ENCODE measurements around the gene NPIPB13.
"Not testable (repeated sequence)": the region's sequence is repeated elsewhere in the genome, so short reads cannot be mapped to it uniquely, and the experiment has no call there.

Gene NPIPB13

DNA sequence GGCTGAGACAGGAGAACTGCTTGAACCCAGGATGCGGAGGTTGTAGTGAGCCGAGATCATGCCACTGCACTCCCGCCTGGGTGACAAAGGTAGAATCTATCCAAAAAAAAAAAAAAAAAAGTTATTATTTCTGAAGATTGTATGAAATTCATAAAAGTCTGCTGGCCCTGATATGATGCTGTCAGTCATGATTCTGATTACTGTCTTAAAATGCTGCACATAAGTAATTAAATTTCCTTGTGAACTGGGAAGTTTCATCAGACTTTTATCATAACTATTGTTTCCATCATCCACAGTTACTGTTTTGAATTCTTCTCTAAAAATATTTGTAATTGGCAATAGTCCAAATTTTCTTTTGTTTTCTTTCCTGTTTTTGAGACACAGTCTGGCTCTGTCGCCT lies at the start of gene NPIPB13:
Gene NPIPB13, minus strand, starts transcription at position 101 of the 400 bp plus-strand sequence. CDS start 2,906 bp downstream, outside the sequence.
- DNase-seq = not testable (repeated sequence)

DNA sequence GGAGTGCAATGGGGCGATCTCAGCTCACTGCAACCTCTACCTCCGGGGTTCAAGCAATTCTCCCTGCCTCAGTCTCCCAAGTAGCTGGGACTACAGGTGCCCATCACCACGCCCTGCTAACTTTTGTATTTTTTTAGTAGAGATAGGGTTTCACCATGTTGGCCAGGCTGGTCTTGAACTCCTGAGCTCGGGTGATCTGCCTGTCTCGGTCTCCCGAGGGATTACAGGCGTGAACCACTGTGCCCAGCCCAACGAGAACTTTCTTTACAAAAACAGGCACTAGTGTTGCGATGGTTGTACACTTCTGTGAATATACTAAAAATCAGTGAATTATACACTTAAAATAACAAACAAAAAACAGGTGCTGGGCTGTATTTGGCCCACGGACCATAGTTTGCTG lies 34.1 kb upstream of the NPIPB13 start:
- not testable (repeated sequence) for DNase-seq

DNA sequence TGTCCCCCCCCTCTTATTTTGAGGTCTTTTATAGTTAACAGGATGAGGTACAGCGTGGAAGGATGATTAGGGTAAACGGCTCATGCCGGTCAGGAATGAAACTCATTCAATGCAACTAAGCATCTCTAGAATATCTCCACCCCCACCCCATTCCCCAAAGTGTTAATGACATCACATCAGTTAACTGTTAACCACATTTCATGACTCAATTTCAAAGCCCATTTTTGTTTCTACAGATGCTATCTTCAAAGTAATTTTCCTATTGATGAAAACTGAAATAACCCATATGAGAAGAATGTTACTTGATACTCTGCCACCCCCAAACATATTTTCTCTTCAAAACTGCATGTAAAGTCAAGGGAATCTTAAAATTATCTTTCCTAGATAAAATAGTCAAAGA lies 30.2 kb upstream of the NPIPB13 start:
- DNase-seq = not testable (repeated sequence)

DNA sequence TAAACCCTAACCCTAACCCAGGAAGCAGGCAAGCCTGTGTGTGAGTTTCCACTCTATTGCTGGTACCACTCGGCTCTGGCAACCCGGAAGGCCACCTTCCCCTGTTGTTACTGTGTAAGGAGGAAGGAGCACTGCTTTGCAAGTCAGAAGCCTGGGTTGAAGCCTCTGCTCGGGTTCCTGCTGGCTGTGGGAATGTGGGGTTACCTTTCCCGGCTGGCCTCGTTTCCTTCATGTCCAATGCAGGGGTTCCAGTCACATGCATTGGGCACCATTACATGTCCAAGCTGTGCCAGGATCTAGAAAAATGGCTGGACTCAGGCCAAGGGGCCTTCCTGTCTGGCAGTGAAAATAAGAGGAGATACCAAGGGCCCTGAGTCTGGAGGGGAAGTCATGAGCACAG lies 31.2 kb downstream of the NPIPB13 start:
- not testable (repeated sequence) for DNase-seq

DNA sequence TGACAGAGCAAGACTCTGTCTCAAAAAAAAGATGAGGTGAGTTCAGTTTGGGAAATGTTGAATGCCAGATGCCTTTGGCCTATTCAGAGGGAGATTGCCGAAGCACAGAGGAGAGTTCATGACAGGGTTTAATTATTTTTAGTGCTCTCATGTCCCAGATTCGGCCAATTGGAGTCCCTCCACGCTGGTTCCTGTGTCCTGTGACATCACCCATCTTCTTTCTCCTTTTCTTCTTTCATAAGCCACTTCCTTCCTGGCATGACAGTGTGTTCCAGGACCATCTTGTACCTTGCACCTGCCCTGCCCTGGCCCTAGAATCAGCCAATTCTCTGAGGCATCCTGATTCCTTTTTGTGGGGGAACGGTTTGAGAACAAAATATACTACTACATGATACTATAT lies 36.9 kb downstream of the NPIPB13 start:
- DNase-seq = not testable (repeated sequence)

DNA sequence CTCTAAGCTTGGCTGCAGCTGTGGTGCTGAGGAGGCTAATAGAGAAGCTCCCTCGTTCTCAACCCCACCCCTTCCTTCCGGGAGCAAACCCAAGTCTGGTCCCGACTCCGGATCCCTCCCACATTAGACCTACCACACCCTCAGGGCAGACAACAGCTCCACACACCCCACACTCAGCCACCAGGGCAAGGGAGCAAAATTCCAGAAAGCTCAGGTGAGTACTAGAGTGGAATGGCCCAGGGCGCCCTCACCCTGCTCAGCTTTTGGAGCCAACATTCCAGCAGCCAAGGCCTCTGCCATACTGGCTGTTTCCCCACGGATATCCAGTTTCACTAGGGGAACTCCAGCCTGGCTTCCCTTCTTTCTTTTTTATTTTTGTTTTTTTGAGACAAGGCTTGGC lies 39.2 kb downstream of the NPIPB13 start:
- DNase-seq = not testable (repeated sequence)

DNA sequence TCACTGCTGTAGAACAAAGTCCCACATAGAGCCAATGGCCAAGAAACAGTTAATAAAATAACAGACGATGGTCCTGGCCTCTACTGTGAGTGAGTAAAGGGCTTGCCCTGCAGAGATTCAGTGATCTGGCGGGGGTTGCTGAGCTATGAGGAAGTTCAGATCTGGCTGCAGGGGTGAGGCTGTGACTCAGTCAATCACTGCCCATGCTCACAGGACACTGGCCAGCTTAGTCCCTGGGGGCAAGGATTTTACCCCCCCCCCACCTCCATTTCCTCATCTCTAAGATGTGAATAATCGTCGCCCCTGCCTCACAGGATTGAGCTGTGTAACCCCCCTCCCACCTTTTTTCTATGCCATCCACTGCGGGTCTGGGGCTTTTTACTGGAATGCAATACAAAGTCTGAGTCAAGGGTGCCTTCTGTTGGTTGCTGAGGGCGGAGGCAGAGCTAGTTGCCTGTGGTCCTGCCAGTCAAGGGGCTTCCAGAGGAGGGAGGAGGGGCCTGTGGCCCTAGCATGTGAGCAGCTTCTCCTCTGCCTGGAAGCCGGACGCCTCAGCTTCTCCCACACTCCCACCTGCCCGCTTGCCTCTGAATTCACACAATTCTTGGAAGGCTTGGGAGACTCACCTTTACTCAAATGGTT lies 41.1 kb downstream of the NPIPB13 start:
- DNase-seq = not testable (repeated sequence)

DNA sequence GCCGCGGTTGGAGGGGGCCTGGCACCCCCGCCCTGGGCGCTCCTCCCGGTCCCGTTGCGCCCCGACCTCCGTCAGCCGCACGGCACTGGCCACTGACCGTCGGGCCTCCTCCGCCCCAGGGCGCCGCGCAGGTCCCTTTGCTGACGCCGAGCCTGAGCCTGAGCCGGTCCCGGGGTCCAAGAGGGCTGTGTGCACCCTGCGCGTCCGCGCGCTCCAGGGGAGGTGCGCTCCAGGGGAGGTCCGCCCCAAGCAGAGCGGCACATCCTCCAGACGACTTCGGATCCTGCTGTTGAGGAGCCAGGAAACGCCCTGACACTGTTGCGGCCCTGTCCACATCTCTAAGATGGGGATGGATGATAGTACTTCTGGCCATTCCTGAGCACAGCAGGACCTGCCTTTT lies 42.0 kb downstream of the NPIPB13 start:
- DNase-seq = not testable (repeated sequence)

DNA sequence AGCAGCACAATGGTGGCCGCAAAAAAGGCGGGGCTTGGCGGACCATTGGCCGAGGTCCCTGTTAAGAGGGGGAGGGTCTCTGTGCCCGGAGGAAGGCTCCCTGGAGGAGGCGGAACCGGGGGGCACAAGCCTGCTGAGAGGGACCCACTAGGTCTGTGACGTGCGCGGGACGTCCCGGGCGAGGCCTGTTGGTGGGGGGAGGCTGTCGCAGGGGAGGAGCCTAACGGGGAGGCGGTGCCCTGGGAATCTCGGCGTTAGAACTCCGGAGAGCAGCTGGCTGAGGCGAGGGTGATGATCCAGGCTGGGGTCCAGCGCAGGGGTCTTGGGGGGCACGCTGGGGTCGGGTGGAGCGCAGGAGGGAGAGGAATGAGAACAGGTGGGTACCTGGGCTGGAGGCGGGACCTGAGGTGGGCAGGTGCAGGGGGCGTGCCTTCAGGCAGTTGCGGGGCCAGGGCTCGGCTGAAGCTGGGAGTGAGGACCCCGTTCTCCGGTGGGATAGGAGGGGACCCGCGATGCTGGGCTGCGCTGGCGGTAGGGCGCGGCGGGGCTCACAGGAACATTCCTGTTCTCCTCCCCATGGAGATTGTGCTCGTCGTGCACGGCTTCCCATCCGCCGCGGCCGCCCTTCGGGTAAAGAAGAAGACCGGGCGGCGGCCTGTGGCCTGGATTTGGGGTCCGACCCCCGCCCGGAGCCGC lies 42.6 kb downstream of the NPIPB13 start:
- not testable (repeated sequence) for DNase-seq

DNA sequence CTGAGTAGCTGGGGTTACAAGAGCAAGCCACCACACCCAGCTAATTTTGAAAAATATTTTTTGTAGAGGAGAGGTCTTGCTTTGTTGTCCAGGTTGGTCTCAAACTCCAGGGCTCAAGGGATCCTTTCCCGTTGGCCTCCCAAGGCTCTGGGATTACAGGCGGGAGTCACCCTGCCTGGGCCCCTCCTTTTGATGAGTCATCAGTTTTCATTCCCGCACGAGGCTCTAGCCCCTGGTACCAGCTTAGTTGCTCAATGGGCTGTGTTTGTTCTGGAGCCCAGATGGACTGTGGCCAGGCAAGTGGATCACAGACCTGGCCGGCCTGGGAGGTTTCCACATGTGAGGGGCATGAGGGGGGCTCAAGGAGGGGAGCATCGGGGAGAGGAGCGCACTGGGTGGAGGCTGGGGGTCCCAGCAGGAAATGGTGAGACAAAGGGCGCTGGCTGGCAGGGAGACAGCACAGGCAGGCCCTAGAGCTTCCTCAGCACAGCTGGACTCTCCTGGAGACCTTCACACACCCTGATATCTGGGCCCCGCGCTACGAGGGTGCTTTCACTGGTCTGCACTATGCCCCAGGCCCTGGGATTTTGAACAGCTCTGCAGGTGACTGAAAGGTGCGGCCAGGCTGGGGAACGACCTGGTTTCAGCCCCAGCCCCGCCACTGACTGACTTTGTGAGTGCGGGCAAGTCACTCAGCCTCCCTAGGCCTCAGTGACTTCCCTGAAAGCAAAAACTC lies 48.5 kb downstream of the NPIPB13 start:
- not testable (repeated sequence) for DNase-seq

DNA sequence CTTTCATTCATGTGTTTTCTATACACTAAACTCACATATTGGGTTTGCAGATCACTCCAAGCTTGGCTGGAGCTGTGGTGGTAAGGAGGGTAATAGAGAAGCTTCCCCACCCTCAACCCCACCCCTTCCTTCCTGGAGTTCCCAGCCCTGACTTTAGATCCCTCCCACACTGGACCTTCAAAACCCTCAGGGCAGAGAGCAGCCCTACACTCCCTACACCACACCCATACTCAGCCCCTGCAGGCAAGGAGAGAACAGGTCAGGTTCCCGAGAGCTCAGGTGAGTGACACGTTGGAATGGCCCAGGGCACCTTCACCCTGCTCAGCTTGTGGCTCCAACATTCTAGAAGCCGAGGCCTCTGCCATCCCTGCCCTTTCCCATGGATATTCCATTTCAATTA lies 49.2 kb downstream of the NPIPB13 start, which contains the start of gene SULT1A3:
Gene SULT1A3, plus strand, starts transcription at position 207 of the 400 bp plus-strand sequence. CDS start 1,474 bp downstream, outside the sequence.
- not testable (repeated sequence) for DNase-seq
